Measurements from ENCODE around the gene LRRC61. TPM values are rescaled to one million over a fixed set of nuclear protein-coding genes. Genes with fewer than 3 reads are reported as not detected.

LRRC61 gene
- total RNA-seq, 4 donors from 2014 or later, result 16.6 to 26.0 (median 18.6) TPM

DNA sequence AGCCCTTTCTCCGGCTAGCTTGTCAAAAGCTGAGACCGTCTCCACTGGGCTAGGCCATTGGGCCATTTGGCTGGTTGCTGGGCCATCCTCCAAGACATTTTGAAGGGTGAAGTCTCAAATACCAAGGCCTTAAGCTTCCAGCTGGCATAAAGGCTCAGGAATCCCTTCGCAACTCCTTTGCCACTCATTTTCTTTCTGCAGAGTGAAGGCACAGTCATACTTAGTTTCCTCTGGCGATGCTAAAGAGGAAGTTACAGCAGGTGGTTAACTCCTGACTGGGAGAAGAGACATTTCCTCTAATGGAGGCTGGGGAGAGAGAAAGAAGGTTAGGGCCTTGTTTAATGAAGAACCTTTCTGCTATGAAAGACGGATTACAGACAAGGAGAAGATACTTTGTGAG, 40.7 kb downstream of the LRRC61 start:
- 78 to 91% methylated on average over 5 of the region's 5 CpGs for WGBS, 2 donors
- no peak for DNase-seq (ENCODE audit: low spot score in 2 of 2)
- H3K4me3 ChIP-seq (ENCODE audit: low read depth, poor library complexity, severe bottlenecking), result no peak overlapping the region
- TF ChIP-seq POLR2A (IDR thresholded peaks at IDR 0.05), result no peak
- TF ChIP-seq, protein P1, sequence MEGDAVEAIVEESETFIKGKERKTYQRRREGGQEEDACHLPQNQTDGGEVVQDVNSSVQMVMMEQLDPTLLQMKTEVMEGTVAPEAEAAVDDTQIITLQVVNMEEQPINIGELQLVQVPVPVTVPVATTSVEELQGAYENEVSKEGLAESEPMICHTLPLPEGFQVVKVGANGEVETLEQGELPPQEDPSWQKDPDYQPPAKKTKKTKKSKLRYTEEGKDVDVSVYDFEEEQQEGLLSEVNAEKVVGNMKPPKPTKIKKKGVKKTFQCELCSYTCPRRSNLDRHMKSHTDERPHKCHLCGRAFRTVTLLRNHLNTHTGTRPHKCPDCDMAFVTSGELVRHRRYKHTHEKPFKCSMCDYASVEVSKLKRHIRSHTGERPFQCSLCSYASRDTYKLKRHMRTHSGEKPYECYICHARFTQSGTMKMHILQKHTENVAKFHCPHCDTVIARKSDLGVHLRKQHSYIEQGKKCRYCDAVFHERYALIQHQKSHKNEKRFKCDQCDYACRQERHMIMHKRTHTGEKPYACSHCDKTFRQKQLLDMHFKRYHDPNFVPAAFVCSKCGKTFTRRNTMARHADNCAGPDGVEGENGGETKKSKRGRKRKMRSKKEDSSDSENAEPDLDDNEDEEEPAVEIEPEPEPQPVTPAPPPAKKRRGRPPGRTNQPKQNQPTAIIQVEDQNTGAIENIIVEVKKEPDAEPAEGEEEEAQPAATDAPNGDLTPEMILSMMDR (IDR thresholded peaks at IDR 0.05), result no peak
- intact Hi-C loops (cut with DNase I; ENCODE audit: low total_unique reads), result no loop called here

GRCh38 chr7:150365194-150365593, 42.0 kb downstream of the LRRC61 start:
- WGBS, 2 donors, result 86 to 91% methylated on average over 10 of the region's 10 CpGs
- no peak overlapping the region for H3K4me3 ChIP-seq (ENCODE audit: low read depth, poor library complexity, severe bottlenecking)
- TF ChIP-seq, protein P1 (IDR thresholded peaks at IDR 0.05), result no peak
- TF ChIP-seq POLR2A (IDR thresholded peaks at IDR 0.05), result no peak
- intact Hi-C loops (cut with DNase I; ENCODE audit: low total_unique reads), result no loop called here
- no peak for DNase-seq (ENCODE audit: low spot score in 2 of 2)

GRCh38 chr7:150365673-150366398, 42.7 kb downstream of the LRRC61 start:
- no peak for TF ChIP-seq POLR2A (IDR thresholded peaks at IDR 0.05)
- TF ChIP-seq, protein P1 (IDR thresholded peaks at IDR 0.05), result no peak
- intact Hi-C loops (cut with DNase I; ENCODE audit: low total_unique reads), result no loop called here
- no peak overlapping the region for H3K4me3 ChIP-seq (ENCODE audit: low read depth, poor library complexity, severe bottlenecking)
- WGBS, 2 donors, result 73 to 89% methylated on average over 5 of the region's 5 CpGs
- no peak for DNase-seq (ENCODE audit: low spot score in 2 of 2)

DNA sequence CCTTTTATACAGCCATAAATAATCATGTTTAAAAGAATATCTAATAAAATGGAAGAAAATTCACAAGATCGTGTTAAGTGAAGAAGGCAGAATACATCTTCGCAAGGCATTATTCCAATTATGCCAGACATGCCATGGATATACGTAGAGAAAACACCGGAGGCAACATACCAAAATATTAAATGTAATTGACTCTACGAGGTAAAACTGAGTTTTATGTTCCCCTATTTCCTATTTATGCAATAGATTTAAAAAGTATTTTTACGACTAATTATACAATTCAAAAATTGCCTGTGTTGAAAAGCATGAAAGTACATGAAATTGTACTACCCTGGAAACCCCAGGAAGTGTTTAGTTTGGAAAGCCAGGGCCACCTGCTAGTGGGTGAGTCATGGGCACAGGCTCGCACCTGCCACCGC, 44.5 kb downstream of the LRRC61 start:
- intact Hi-C loops (cut with DNase I; ENCODE audit: low total_unique reads), result no loop called here
- TF ChIP-seq, protein P1 (IDR thresholded peaks at IDR 0.05), result no peak
- TF ChIP-seq POLR2A (IDR thresholded peaks at IDR 0.05), result no peak
- 25 to 33% methylated on average over 8 of the region's 8 CpGs for WGBS, 2 donors
- no peak for DNase-seq (ENCODE audit: low spot score in 2 of 2)
- no peak overlapping the region for H3K4me3 ChIP-seq (ENCODE audit: low read depth, poor library complexity, severe bottlenecking)

DNA sequence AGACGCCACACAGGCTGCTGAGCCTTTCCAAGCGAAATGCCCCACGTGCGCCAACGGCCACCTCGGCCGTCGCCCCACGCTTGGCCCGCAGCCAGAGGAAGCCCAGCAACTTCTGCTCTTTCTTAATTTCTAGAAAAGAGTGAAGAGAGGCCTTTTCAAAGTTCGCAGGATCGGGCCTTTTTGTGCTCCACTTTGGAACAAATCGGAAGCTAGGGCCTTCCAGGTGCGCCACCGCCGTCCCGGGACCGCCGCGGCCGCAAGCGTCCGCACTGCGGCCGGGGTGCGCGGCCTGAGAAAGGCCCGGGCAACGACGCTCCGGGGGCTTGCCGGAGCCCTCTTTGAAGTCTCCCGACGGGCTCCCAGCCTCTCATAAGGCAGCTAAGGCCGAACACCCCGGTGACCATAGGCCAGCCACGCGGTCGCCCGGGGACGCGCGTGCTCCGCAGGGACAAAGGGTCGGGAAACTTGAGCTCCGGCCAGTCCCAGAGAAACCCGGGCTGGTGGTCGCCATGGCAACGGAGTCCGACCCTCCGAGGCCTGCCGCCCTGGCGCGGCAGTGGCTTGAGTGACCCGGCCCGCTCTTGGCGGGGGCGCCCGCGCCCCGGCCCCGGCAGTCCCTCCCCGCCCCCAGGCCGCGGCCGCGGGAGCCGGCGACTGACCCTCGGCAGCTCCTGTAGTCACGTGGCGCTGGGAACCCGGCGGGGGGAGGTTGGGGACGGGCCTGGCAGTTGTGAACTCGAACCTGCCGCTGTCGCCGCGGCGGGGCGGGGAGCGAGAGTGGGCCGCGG, 45.1 kb downstream of the LRRC61 start, which contains the start of gene REPIN1:
Gene REPIN1 (plus strand): TSS at position 727 of the 788 bp plus-strand sequence. CDS start 890 bp downstream, outside the sequence.
- no peak for TF ChIP-seq POLR2A (IDR thresholded peaks at IDR 0.05)
- TF ChIP-seq, protein P1 (IDR thresholded peaks at IDR 0.05), result no peak
- intact Hi-C loops (cut with DNase I; ENCODE audit: low total_unique reads), result no loop called here
- peak; percentile 85 to 98 for DNase-seq (ENCODE audit: low spot score in 2 of 2)
- WGBS, 2 donors, result 1% methylated on average over 32 to 36 of the region's 85 CpGs
- peak within 1 kb of the TSS; percentile 81 for H3K4me3 ChIP-seq (ENCODE audit: low read depth, poor library complexity, severe bottlenecking)
